ENCODE results near the gene PADI3. TPM values are rescaled to one million over a fixed set of nuclear protein-coding genes. Genes with fewer than 3 reads are reported as not detected.
"Not testable (repeated sequence)": the region's sequence is repeated elsewhere in the genome, so short reads cannot be mapped to it uniquely, and the experiment has no call there.

The PADI3 gene
- total RNA-seq, 1 donor from 2014 or later = 3.3 TPM

- no peak for ATAC-seq
Observed at GRCh38 chr1:17305576-17306095, 56.7 kb downstream of the PADI3 start.

- ATAC-seq = no peak
Observed at GRCh38 chr1:17306407-17306806, 57.5 kb downstream of the PADI3 start.

DNA sequence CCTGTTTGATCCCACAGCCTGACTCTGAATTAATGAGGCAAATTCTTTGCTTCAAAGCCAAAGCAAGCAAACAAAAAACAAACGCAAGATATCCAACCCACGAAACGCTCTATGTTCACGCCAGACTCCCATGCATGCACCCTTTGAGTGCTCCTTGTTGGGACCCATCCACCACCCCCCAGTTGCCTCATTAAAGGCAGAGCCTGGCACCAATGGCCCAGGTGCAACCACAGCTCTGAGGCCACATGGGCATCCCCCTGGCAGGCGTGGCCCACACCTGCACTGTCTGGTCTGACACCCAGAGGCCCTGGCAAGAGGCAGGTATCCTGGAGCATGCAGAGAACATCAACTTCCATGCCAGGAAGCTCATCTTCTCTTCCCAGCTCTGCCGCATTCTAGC lies 58.0 kb downstream of the PADI3 start:
- no peak for ATAC-seq

- no peak for ATAC-seq
Observed at GRCh38 chr1:17307329-17307728, 58.4 kb downstream of the PADI3 start.

DNA sequence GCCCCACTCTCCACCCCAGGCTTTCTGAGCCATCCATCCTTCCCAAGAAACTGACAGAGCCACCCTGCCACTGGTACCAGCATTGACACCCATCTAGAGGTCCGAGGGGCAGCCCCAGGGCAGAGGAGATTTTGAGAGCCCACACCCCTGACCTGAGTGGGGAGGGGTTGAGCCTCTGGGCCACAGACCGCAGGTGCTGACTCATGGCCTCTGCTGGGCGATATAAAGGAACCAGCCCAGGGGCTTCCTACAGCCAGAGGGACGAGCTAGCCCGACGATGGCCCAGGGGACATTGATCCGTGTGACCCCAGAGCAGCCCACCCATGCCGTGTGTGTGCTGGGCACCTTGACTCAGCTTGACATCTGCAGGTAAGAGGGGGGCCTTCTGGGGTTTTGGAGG lies 59.0 kb downstream of the PADI3 start, which contains the start of gene PADI4:
PADI4 (plus strand) TSS at position 252 of the 400 bp plus-strand sequence; CDS start at position 278, 26 bp downstream.
- ATAC-seq = no peak

DNA sequence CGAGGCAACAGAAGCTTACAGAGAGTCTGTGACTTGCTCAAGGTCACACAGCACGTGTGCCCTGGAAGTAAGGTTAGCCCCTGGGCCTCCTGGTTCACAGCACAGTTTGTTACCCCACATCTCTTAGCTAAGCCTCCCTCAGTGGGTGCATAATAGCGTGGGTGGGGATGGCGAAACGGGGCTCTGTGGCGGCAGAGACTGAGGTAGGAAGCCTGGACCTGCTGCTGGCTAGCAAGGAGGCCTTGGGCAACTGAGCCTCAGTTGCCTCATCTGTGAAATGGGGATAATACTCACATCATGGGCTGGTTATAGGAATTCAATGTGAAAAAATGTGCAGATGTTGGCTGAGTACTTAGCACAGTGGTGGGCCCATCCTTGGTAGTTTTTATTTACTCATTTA lies 59.7 kb downstream of the PADI3 start:
- ATAC-seq = no peak

DNA sequence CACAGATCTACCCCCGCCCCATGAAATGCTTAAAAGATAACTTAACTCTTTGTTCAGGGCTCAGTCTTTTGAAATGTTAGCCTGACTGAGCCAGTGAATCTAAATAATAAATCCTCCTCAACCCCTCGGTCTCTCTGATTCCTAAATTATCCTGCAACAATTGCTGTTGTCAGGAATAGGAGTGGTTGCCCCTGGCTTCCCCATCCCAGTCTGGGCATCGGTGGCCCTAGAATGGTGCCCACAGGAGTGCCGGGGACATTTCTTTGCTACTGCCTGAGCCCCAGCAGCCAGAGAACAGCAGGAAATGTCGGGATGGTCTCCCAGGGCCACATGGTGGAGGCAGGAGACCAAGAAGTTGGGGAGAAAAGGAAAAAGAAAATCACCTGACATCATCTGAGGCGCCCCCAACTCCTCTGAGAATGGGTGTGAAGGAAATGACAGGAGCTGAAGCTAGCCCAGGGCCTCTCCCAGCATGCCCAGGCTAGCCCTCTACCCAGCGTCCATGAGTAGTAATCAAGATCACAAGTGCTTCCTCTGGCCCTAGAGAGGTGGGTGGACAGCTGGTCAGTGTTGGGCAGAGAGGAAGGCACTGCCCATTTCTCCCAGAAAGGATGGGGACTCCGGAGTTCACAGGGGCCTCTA lies 60.6 kb downstream of the PADI3 start:
- ATAC-seq = no peak

DNA sequence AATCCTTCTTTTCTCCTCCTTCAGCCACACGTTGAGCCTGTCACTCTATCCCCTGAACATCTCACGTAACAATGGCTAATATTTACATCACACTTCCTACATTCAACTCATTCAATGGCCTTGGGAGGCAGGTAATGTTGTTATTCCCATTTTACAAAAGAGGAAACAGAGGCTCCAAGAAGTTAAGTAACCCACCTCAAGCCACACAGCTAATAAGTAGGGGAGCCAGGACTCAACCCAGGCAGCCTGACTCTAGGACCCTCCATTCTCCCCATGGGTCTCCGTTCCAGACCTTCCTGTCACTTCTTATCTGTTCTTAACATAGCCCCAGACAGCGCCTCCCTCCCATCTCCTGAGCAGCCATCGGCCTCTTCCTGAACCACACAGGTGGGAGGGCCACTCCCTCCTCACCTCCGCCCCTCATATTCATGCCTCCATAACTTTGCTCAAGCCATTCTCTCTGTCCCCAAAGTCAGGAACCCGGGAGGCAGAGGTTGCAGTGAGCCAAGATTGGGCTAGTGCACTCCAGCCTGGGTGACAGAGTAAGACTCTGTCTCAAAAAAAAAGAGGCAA lies 61.3 kb downstream of the PADI3 start:
- no peak for ATAC-seq

DNA sequence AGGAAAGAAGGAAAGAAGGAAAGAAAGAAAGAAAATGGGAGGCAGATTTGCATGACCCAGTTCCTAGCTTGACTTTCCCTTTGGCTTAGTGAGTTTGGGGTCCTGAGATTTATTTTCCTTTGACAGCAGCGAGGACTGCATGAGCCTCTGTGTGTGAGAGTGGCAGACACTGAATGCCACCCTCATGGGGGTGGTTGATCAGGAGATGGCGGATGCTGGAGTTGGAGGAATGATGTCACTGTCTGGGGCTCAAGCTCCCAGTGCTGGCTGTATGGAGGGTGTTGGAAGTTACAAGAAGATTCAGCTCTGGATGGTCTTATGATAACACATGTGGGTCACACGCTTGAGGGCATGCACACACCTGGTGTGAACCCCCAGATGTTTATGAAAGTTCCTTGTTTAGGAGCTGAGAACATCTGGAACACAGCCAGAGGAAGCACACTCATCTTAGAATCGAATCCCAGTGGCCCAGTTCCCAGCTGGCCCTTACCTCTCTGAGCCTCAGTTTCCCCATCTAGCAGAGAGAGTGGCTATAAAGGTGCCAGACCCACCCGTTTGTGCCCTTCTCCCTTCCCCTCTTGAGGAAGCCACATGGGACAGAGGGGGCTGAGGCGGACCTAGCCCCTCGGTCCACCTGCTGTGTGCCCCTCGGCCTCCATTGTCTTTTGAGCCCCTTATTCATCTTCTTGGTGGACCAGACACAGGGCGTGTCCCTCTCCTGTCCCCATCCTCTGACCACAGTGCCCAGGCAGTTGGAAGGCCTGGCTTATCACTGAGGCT lies 64.8 kb downstream of the PADI3 start:
- peak; percentile 13 for ATAC-seq

DNA sequence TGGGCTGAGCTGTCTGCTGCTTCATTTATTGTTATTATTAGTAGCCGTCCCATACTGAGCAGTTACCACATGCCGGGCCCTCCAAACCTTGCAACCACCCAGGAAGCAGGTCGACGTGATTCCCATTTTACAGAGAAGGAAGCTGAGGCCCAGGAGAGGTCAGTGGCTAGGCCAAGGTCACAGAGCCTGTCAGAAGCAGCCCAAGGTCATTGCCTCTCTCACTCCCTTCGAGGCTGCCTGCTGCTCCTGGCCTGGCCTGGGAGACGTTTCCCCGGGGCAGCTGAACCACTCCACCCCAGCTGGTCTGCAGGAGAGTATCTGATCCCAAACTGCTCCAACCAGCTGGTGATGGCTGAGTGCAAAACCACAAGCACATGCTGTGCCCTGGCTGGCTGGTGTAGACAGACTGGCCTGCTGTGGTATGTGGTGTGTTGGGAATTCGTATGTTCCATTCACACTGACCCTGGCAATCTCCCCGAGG lies 65.6 kb downstream of the PADI3 start:
- ATAC-seq = no peak

GRCh38 chr1:17315542-17316130 lies 66.7 kb downstream of the PADI3 start:
- ATAC-seq = no peak

GRCh38 chr1:17316704-17317103 lies 67.8 kb downstream of the PADI3 start:
- no peak for ATAC-seq

DNA sequence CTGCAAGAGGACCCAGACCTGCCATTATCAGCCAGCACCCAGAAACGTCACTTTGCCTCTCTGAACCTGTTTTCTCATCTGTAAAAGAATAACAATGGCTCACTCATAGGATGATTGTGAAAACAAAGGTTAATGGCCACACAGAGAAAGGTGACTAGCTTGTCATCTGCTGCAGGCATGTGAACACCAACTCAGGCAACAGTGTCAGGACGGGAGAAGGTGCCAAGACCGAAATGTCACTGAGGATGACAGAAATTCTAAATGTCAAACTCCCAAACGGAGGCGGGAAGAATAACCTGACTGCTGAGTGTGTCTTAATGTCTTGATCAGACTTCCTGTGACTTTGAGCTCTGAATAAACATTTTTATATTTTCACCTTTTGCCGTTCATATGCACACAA lies 69.4 kb downstream of the PADI3 start:
- no peak for ATAC-seq

DNA sequence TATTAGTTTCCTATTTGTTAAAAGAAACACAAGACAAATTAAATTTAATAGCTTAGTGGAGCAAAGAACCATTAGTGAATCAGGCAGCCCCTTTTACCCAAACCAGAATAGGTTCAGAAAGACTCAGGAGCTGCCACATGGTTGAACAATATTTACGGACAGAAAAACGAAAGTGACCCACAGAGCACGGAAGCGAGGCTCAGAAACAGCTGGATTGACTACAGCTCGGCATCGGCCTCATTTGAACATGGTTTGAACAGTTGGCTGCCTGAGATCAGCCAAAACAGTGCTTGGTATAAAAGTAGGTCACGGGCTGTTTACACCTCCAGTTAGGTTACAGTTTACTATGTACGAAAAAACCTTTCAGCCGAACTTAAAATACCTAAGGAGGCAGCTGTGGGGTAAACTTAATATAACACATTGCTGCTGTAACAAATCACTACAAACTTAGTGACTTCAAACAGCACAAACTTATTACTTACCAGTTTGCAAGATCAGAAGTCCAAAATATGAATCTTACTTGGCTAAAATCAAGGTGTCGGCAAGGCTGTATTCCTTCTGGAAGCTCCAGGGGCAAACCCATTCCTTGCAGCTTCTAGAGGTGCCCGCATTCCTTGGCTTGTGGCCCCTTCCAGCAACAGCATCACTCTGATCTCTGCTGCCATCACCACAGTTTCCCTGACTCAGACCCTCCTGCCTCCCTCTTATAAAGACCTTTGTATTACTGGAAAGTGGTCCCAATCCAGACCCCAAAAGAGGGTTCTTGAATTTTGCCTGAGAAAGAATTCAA lies 70.9 kb downstream of the PADI3 start:
- no peak for ATAC-seq

DNA sequence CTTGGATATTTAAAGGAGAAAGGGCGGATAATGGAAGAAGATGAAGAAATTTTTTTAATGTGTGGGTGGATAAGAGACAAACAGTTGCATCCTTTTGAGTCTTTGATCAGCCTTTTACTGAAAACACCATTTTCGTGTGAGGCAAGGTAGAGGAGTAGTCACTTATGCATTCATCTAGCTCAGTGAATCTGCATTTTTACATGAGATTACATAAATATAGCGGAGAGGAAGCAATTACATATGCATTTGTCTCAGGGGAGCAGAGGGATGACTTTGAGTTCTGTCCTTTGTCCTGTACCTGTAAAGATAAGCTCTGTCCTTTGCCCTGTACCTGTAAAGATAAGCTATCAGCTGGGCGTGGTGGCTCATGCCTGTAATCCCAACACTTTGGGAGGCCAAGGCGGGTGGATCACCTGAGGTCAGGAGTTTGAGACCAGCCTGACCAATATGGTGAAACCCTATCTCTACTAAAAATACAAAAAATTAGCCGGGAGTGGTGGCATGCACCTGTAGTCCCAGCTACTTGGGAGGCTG lies 73.0 kb downstream of the PADI3 start:
- not testable (repeated sequence) for ATAC-seq

- no peak for ATAC-seq
Observed at GRCh38 chr1:17328855-17329254, 80.0 kb downstream of the PADI3 start.

GRCh38 chr1:17329610-17330009 lies 80.7 kb downstream of the PADI3 start:
- no peak for ATAC-seq

DNA sequence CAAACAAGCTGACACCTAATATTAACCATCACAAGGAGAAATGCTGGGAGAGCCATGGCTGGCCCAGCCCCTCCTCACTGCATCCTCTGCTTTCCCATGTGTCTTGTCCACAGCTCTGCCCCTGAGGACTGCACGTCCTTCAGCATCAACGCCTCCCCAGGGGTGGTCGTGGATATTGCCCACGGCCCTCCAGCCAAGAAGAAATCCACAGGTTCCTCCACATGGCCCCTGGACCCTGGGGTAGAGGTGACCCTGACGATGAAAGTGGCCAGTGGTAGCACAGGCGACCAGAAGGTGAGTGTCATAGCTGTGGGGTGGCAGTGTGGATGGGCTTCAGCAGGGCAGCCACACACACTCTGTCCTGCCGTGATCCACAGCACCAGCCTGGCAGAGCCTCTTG lies 82.0 kb downstream of the PADI3 start:
- no peak for ATAC-seq

DNA sequence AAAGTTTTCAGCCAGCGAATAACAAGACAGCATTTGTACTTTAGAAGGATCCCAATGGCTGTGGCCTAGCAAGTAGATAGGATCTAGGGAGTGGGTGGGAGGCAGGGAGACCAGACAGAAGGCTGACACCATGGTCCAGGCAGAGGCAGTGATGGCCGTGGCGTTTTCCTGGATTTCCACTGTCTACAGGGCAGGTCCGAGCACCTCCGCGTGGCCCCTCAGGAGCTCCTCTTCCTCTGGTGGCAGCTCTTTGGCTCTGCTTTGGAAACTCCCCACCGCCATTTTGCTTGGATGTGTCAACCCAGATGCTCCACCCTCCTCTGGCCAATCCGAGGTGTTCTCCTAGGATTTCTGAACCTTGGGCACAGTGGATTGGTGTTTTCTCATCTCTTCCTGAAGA lies 84.2 kb downstream of the PADI3 start:
- ATAC-seq = no peak

Measured in esophagus mucosa (tissue), 1 donor.